Measurements from ENCODE around the gene ALDH9A1. TPM values are rescaled to one million over a fixed set of nuclear protein-coding genes. Genes with fewer than 3 reads are reported as not detected.

The ALDH9A1 gene
- total and polyA plus RNA-seq, 2 of the 8 experiments (the other 6 are each of a cell fraction or from before 2014, with no cell fraction given) = 57.6 to 63.8 TPM

DNA sequence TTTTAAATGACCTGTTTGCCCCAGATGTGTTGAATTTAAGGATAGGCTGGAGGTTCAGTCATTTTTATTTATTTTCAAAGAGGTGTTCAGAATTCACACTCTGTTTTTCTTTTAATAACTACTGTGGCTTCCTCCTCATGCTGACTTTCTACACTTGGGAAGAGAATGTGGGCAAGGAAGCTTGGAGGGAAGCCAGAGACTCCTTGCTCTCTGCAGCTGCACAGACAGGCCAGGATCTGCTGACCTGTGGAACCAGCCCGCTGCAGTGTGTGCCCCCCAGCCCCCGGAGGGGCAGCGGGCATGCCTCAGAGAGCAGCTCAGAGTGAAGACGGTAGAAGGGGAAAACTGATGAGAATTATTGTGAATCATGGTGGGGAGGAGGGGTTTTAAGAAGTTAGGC is 50.4 kb downstream of the ALDH9A1 start:
- Histone ChIP-seq H2AFZ (ENCODE audit: low read length) (no peak overlapping the region), H3K4ac (replicated peaks; ENCODE audit: insufficient read length, low read depth, low read length) (no peak overlapping the region), H3K79me2 (ENCODE audit: control insufficient read depth in 1 of 2, insufficient read depth in 2 of 2, low read length in 2 of 2) (no peaks in the 10 kb centered on the region; a peak in 1 of 4 replicates), H3K23ac (ENCODE audit: insufficient read length) (peak overlapping the region; percentile 15), H3K4me2 (ENCODE audit: insufficient read depth in 1 of 2, low read depth in 2 of 2, low read length in 2 of 2) (no peak overlapping the region), H3K27me3 (replicated peaks in 1 of 4; ENCODE audit: control insufficient read depth in 3 of 4, extremely low read depth in 1 of 4, insufficient read depth in 3 of 4, low read length in 3 of 4) (no peaks in the 10 kb centered on the region), H3K18ac (ENCODE audit: extremely low read depth, low read length) (no peak overlapping the region), H2BK120ac (replicated peaks; ENCODE audit: low read depth, low read length) (no peak overlapping the region), H3K14ac (ENCODE audit: insufficient read length) (no peak overlapping the region), H3K27ac (ENCODE audit: low read depth, low read length) (no peak overlapping the region), H3K9me3 (ENCODE audit: insufficient read depth in 2 of 2, low read depth in 1 of 2, low read length in 1 of 2) (no peaks in the 10 kb centered on the region), H3K4me3 (ENCODE audit: extremely low read depth in 1 of 4, insufficient read depth in 2 of 4, low read depth in 3 of 4, low read length in 4 of 4) (no peak overlapping the region), H4K91ac (replicated peaks; ENCODE audit: insufficient read length, low read length) (no peak overlapping the region), H4K20me1 (replicated peaks in 1 of 2; ENCODE audit: control insufficient read depth in 1 of 2, insufficient read depth in 2 of 2, low read length in 2 of 2) (peaks cover 0 to 2% of the 10 kb centered on the region in 2 experiments), H2BK15ac (ENCODE audit: low read length) (no peak overlapping the region), H3K23me2 (ENCODE audit: low read depth, low read length) (no peaks in the 10 kb centered on the region), H3K4me1 (replicated peaks in 1 of 4; ENCODE audit: control insufficient read depth in 3 of 4, insufficient read depth in 4 of 4, low read length in 3 of 4) (peaks cover 0 to 3% (median 0%) of the 10 kb centered on the region in 4 experiments; a peak in 1 of 7 replicates), H4K8ac (ENCODE audit: extremely low read depth, insufficient read depth, low read length) (peak overlapping the region; percentile 64; the same call in 1 of the 2 replicates), H2BK5ac (ENCODE audit: low read depth, low read length) (no peak overlapping the region), H2AK5ac (ENCODE audit: low read depth, low read length) (no peak overlapping the region), H3K56ac (replicated peaks; ENCODE audit: insufficient read length, low read depth, low read length) (no peak overlapping the region), H2BK20ac (ENCODE audit: low read length) (no peak overlapping the region), H4K5ac (ENCODE audit: insufficient read length, low read depth, low read length) (no peak overlapping the region), H2BK12ac (ENCODE audit: low read depth, low read length) (no peak overlapping the region), H3K79me1 (ENCODE audit: low read depth, low read length) (peaks cover 2% of the 10 kb centered on the region; the same call in 1 of the 2 replicates), H3K36me3 (ENCODE audit: control insufficient read depth in 2 of 4, insufficient read depth in 4 of 4, low read length in 3 of 4) (peaks cover 0 to 6% (median 1%) of the 10 kb centered on the region in 4 experiments; a peak in 4 of 8 replicates), H3K9ac (replicated peaks in 1 of 4; ENCODE audit: extremely low read depth in 1 of 4, low read depth in 3 of 4, low read length in 3 of 4) (no peak overlapping the region)
- ChIA-PET CTCF (ENCODE audit: partially characterized antibody) (interaction anchor here (0.6 to 1.9 kb wide), 5 partner anchors 10 to 191 kb away, joined by 3 to 7 read pairs (median 4); no protein-coding TSS in a partner anchor), POLR2A (ENCODE audit: partially characterized antibody) (interaction anchor here (1.1 kb wide), 2 partner anchors 10 to 50 kb away, joined by 3 read pairs; partner anchors contain the start of gene ALDH9A1)
- no peak for FAIRE-seq
- WGBS, 2 experiments (ENCODE audit: extremely low coverage in 1 of 2, insufficient coverage in 1 of 2, insufficient read length in 1 of 2, insufficient replicate concordance in 2 of 2, low coverage in 1 of 2, low lambda C conversion rate in 2 of 2, missing lambda C conversion rate in 1 of 2) = 97% methylated on average over 4 of the region's 4 CpGs; no CpG with 5 or more reads in 1 of the 2 experiments
- no peak for DNase-seq (ENCODE audit: low read depth in 1 of 2, low spot score in 2 of 2)
- TF ChIP-seq KDM1A (IDR thresholded peaks at IDR 0.05; ENCODE audit: borderline replicate concordance, low read length) (no peak), POU5F1 (IDR thresholded peaks at IDR 0.05; ENCODE audit: low read depth, low read length) (no peak), RNF2 (IDR thresholded peaks at IDR 0.05; ENCODE audit: borderline replicate concordance, low read depth, low read length, missing control alignments, poor library complexity, severe bottlenecking) (no peak), CHD1 (IDR thresholded peaks at IDR 0.05; ENCODE audit: low read depth, low read length) (no peak), TCF12 (IDR thresholded peaks at IDR 0.05; ENCODE audit: low read depth, low read length) (no peak), RFX5 (IDR thresholded peaks at IDR 0.05; ENCODE audit: borderline replicate concordance, low read depth, low read length) (no peak), YY1 (IDR thresholded peaks at IDR 0.05; ENCODE audit: low read depth, low read length) (no peak)

Measured in H1 (cell line).